K562 treated with DMSO at 1 percent for 4 hours (cell line): ENCODE results near the gene PIRT. TPM values are rescaled to one million over a fixed set of nuclear protein-coding genes. Genes with fewer than 3 reads are reported as not detected.

Source experiments
- total RNA-seq: library from RNA; unstranded; fragments of 300-600 nt; gene quantifications from 2 replicates; pipeline ENCODE4 v1.2.3, GENCODE V29; 2022; ENCODE audit not compliant: insufficient read depth

Gene PIRT
- total RNA-seq, result not detected in 2 replicates

GRCh38 chr17:10837921-10838320 is at the start of gene PIRT:
Gene PIRT (minus strand): TSS chr17:10838087. CDS start chr17:10825645, 12,442 bp downstream.

GRCh38 chr17:10803830-10804475 is 33.9 kb downstream of the PIRT start, which contains the start of gene TMEM238L:
Gene TMEM238L (minus strand): TSS chr17:10804099. CDS start chr17:10803963, 136 bp downstream.

Other genes starting within 250 kb of the PIRT start
- 0.19 and 0.33 TPM in 2 replicates for gene MYH3, start 180.8 kb downstream of the PIRT start, total RNA-seq
- gene SCO1, start 140.6 kb downstream of the PIRT start, total RNA-seq, result 2.7 and 5.4 TPM in 2 replicates
- gene ADPRM, start 140.5 kb downstream of the PIRT start, total RNA-seq, result 7.6 and 7.8 TPM in 2 replicates
- not detected in 2 replicates for gene TMEM220, start 108.1 kb downstream of the PIRT start, total RNA-seq
- gene TMEM238L, start 34.0 kb downstream of the PIRT start, total RNA-seq, result not detected in 2 replicates